Vagina (tissue), 2 donors: Measurements from ENCODE around the gene MOB4. TPM values are rescaled to one million over a fixed set of nuclear protein-coding genes. Genes with fewer than 3 reads are reported as not detected.

Source experiments
- DNase-seq, 2 donors: peaks; one replicate each; pipeline ENCODE4 v3.0.0-alpha.2; 2017; ENCODE audit errors: extremely low spot score in 2 of 2
- H3K27ac ChIP-seq: fragments of 200-600 bp; sonication (generic); one replicate; pipeline ENCODE4 v1.5.1; 2019
- H3K27me3 ChIP-seq: fragments of 200-600 bp; sonication (generic); one replicate; pipeline ENCODE4 v1.5.1; 2019
- H3K36me3 ChIP-seq, 2 donors: fragments of 200-600 bp; sonication (generic); one replicate each; pipeline ENCODE4 v1.5.1; 2017 to 2019
- H3K4me1 ChIP-seq: fragments of 200-600 bp; sonication (generic); one replicate; pipeline ENCODE4 v1.5.1; 2019
- H3K4me3 ChIP-seq, 2 donors: fragments of 200-600 bp; sonication (generic); 1 replicate in 1 of 2; 2 replicates in 1 of 2; pipeline ENCODE4 v1.5.1; 2016 to 2019
- H3K9me3 ChIP-seq: fragments of 200-600 bp; sonication (generic); one replicate; pipeline ENCODE4 v1.5.1; 2019
- CTCF ChIP-seq, 3 experiments: fragments of 450-650 bp in 2 of 3; fragments of 200-600 bp in 1 of 3; sonication (generic) in 1 of 3; IDR thresholded peaks; one replicate each; pipeline ENCODE4 v1.5.1; 2017 to 2019; ENCODE audit warnings: antibody characterized with exemption in 3 of 3, mild to moderate bottlenecking in 2 of 3, moderate library complexity in 2 of 3
- POLR2A ChIP-seq, 2 donors: fragments of 450-650 bp; IDR thresholded peaks; one replicate each; pipeline ENCODE4 v1.6.1; 2017; ENCODE audit warnings: antibody characterized with exemption in 2 of 2, mild to moderate bottlenecking in 2 of 2, moderate library complexity in 2 of 2
- POLR2AphosphoS5 ChIP-seq, 2 donors: sonication (generic); formaldehyde crosslinking; IDR thresholded peaks; one replicate each; pipeline ENCODE4 v1.9.0; 2017; ENCODE audit warnings: antibody characterized with exemption in 2 of 2, mild to moderate bottlenecking in 2 of 2, low read depth in 1 of 2; ENCODE audit not compliant: insufficient read depth in 1 of 2
- intact Hi-C: fragments of 100-400 bp; cut with DNase I; formaldehyde crosslinking; loops from one replicate; pipeline ENCODE4 v1.15.1; 2023
- small RNA-seq: library from RNA; depleted of rRNA; stranded (forward); fragments of <200 nt; gene quantifications from one replicate; pipeline ENCODE3, GENCODE V24; 2016
- total RNA-seq: library from RNA; depleted of rRNA; stranded (reverse); fragments of >200 nt; gene quantifications from one replicate; pipeline ENCODE4 v1.2.3, GENCODE V29; 2016

The MOB4 gene
- total RNA-seq, 1 donor from 2014 or later: 24.3 TPM

- intact Hi-C loops: no loop called here
These were observed 84.4 kb downstream of the MOB4 start for GRCh38 chr2:197600306-197600705.

GRCh38 chr2:197601726-197602125, 85.9 kb downstream of the MOB4 start:
- no peaks in the 10 kb centered on the region for H3K9me3 ChIP-seq
- no peaks in the 10 kb centered on the region for H3K27me3 ChIP-seq
- H3K4me3 ChIP-seq: no peak overlapping the region
- TF ChIP-seq POLR2AphosphoS5 (IDR thresholded peaks at IDR 0.05; ENCODE audit: insufficient read depth in 1 of 2, low read depth in 1 of 2): no peak
- TF ChIP-seq CTCF (IDR thresholded peaks at IDR 0.05): no peak
- TF ChIP-seq POLR2A (IDR thresholded peaks at IDR 0.05): no peak
- no peak for DNase-seq
- H3K4me1 ChIP-seq: peaks cover 4% of the 10 kb centered on the region
- no peaks in the 10 kb centered on the region for H3K36me3 ChIP-seq
- H3K27ac ChIP-seq: no peak overlapping the region
- intact Hi-C loops: no loop called here

More at GRCh38 chr2:197600306-197600705, 84.4 kb downstream of the MOB4 start:
- no peaks in the 10 kb centered on the region for H3K9me3 ChIP-seq
- no peaks in the 10 kb centered on the region for H3K36me3 ChIP-seq
- no peak overlapping the region for H3K4me3 ChIP-seq
- no peak for TF ChIP-seq POLR2A (IDR thresholded peaks at IDR 0.05)
- TF ChIP-seq CTCF (IDR thresholded peaks at IDR 0.05): no peak
- TF ChIP-seq POLR2AphosphoS5 (IDR thresholded peaks at IDR 0.05; ENCODE audit: insufficient read depth in 1 of 2, low read depth in 1 of 2): no peak
- no peaks in the 10 kb centered on the region for H3K27me3 ChIP-seq
- peaks cover 5% of the 10 kb centered on the region for H3K4me1 ChIP-seq
- H3K27ac ChIP-seq: no peak overlapping the region
- no peak for DNase-seq

Small RNAs within 50 kb of the gene (small RNA-seq; reads per million reads assigned to genes)
- gene AC020550.1: not detected

Other genes starting within 250 kb of the MOB4 start
- gene ANKRD44, start 205.3 kb upstream of the MOB4 start, total RNA-seq: 46.4 TPM
- gene SF3B1, start 81.0 kb upstream of the MOB4 start, total RNA-seq: 352 TPM
- 28.5 TPM for gene COQ10B, start 62.5 kb upstream of the MOB4 start, total RNA-seq
- 127 TPM for gene HSPD1, start 16.2 kb upstream of the MOB4 start, total RNA-seq
- gene HSPE1, start 15.7 kb upstream of the MOB4 start, total RNA-seq: 39.0 TPM
- 10.8 TPM for gene RFTN2, start 159.5 kb downstream of the MOB4 start, total RNA-seq
- gene MARS2, start 189.3 kb downstream of the MOB4 start, total RNA-seq: 8.3 TPM